ENCODE measurements around the gene MRGPRE.

The MRGPRE gene

GRCh38 chr11:3186166-3186953 is 45.9 kb downstream of the MRGPRE start:
- no peak for TF ChIP-seq NFIC (IDR thresholded peaks at IDR 0.05)

GRCh38 chr11:3184732-3185347 is 47.4 kb downstream of the MRGPRE start:
- TF ChIP-seq RAD21 (IDR thresholded peaks at IDR 0.05; ENCODE audit: low read depth) (no peak), EP300 (IDR thresholded peaks at IDR 0.05; ENCODE audit: borderline replicate concordance) (no peak), CEBPB (IDR thresholded peaks at IDR 0.05) (no peak), USF1 (IDR thresholded peaks at IDR 0.05) (no peak), ZBTB7A (IDR thresholded peaks at IDR 0.05; ENCODE audit: low read depth) (no peak), MAX (IDR thresholded peaks at IDR 0.05) (no peak), CREB1 (IDR thresholded peaks at IDR 0.05; ENCODE audit: low read depth) (no peak), REST (IDR thresholded peaks at IDR 0.05; ENCODE audit: low read depth) (no peak), EGR1 (IDR thresholded peaks at IDR 0.05) (no peak), TAF1 (IDR thresholded peaks at IDR 0.05; ENCODE audit: low read depth) (no peak), TCF12 (IDR thresholded peaks at IDR 0.05; ENCODE audit: low read depth) (no peak), NFIC (IDR thresholded peaks at IDR 0.05) (no peak), TEAD4 (IDR thresholded peaks at IDR 0.05) (no peak), YY1 (IDR thresholded peaks at IDR 0.05; ENCODE audit: low read depth) (no peak), FOXM1 (IDR thresholded peaks at IDR 0.05; ENCODE audit: borderline replicate concordance, low read depth) (no peak)

GRCh38 chr11:3183523-3183922 is 48.7 kb downstream of the MRGPRE start:
- TF ChIP-seq EGR1 (IDR thresholded peaks at IDR 0.05) (no peak), CREB1 (IDR thresholded peaks at IDR 0.05; ENCODE audit: low read depth) (no peak), REST (IDR thresholded peaks at IDR 0.05; ENCODE audit: low read depth) (no peak), EP300 (IDR thresholded peaks at IDR 0.05; ENCODE audit: borderline replicate concordance) (no peak), TAF1 (IDR thresholded peaks at IDR 0.05; ENCODE audit: low read depth) (no peak), MAX (IDR thresholded peaks at IDR 0.05) (no peak), USF1 (IDR thresholded peaks at IDR 0.05) (no peak), TEAD4 (IDR thresholded peaks at IDR 0.05) (no peak), CEBPB (IDR thresholded peaks at IDR 0.05) (no peak), RAD21 (IDR thresholded peaks at IDR 0.05; ENCODE audit: low read depth) (no peak), FOXM1 (IDR thresholded peaks at IDR 0.05; ENCODE audit: borderline replicate concordance, low read depth) (no peak), YY1 (IDR thresholded peaks at IDR 0.05; ENCODE audit: low read depth) (no peak), TCF12 (IDR thresholded peaks at IDR 0.05; ENCODE audit: low read depth) (no peak), ZBTB7A (IDR thresholded peaks at IDR 0.05; ENCODE audit: low read depth) (no peak), NFIC (IDR thresholded peaks at IDR 0.05) (no peak)

- TF ChIP-seq NFIC (IDR thresholded peaks at IDR 0.05) (no peak), RAD21 (IDR thresholded peaks at IDR 0.05; ENCODE audit: low read depth) (no peak), EGR1 (IDR thresholded peaks at IDR 0.05) (no peak), ZBTB7A (IDR thresholded peaks at IDR 0.05; ENCODE audit: low read depth) (no peak), CEBPB (IDR thresholded peaks at IDR 0.05) (no peak), USF1 (IDR thresholded peaks at IDR 0.05) (no peak), EP300 (IDR thresholded peaks at IDR 0.05; ENCODE audit: borderline replicate concordance) (no peak), TAF1 (IDR thresholded peaks at IDR 0.05; ENCODE audit: low read depth) (no peak), CREB1 (IDR thresholded peaks at IDR 0.05; ENCODE audit: low read depth) (no peak), TEAD4 (IDR thresholded peaks at IDR 0.05) (no peak), TCF12 (IDR thresholded peaks at IDR 0.05; ENCODE audit: low read depth) (no peak), REST (IDR thresholded peaks at IDR 0.05; ENCODE audit: low read depth) (no peak), FOXM1 (IDR thresholded peaks at IDR 0.05; ENCODE audit: borderline replicate concordance, low read depth) (no peak), YY1 (IDR thresholded peaks at IDR 0.05; ENCODE audit: low read depth) (no peak), MAX (IDR thresholded peaks at IDR 0.05) (no peak)
Measured at GRCh38 chr11:3182462-3182852, 49.8 kb downstream of the MRGPRE start.
